GM21390 (cell line): Measurements from ENCODE around the gene RAMP3.

Experiments
- ATAC-seq: cut with Tn5 transposase; IDR thresholded peaks from one replicate; pipeline ENCODE4 v1.9.1; 2021; ENCODE audit not compliant: unreplicated experiment

The RAMP3 gene

GRCh38 chr7:45219801-45220435 lies 62.3 kb downstream of the RAMP3 start:
- ATAC-seq = no peak

DNA sequence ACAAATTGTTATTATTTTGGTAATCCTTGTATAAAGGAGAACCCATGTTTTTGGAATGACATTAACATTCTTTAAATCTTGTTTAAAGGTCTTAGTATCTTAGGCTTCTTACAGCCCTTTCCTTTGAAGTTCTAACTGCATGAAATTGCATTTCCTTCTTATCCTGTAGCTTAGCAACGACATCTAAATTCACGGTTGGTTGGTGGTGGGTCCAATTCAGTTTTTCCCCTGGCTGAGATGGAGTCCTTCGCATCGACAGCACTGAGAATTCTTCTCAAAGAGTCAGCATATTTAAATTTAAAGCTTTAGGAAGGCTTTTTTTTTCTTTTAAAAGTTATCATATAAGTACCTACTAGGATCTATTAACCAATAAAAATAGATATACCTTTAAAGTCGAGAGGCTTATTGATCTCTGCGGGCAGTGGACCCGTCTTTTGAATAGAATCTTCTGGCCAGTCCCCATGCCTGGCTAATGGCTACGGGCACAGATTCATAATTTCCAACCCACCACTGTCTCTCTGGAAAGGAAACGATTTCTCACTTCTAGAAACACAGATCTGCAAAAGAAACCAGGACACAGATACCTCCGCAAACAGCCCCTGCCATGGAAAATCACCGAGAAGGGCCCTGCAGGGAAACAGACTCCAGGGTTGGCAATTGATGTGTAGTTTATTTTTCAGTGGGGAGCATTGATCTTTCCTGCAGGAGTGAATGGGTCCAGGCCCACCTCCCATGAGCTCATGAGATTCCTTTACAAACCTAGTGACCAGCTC lies 63.4 kb downstream of the RAMP3 start:
- ATAC-seq = no peak

DNA sequence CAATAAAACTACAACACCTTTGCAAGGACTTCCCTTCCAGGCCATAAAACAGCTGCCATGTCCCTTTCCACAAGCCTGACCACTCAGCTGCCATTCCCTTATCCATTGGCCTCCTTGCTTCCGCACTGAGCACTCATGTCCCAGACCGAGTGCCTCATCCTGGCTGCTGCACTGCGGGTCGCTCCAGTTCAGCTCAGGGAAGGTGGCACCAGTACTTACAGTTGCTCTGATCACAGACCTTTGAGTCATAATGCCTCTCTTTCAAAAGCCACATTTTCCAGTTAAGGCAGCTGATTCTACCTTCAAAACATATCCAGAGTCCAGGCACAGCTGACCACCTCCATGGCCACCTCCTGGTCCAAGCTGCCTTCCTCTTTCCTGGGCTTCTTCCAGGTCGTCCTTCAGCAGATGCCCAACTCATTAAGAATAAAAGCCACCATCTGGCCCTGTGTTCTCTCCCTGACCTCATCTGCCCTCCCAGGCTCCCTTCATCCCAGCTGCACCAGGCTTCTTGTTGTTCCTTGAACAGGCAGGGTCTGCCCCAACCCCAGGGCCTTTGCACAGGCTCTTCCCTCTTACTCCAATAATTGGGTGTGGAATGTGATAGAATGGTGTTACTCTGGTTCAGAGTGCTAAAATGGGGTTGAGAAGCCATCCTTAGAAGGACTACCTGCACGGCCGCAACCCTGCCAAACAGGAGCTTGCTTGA lies 64.5 kb downstream of the RAMP3 start:
- no peak for ATAC-seq

GRCh38 chr7:45223078-45223477 lies 65.5 kb downstream of the RAMP3 start:
- ATAC-seq = no peak

DNA sequence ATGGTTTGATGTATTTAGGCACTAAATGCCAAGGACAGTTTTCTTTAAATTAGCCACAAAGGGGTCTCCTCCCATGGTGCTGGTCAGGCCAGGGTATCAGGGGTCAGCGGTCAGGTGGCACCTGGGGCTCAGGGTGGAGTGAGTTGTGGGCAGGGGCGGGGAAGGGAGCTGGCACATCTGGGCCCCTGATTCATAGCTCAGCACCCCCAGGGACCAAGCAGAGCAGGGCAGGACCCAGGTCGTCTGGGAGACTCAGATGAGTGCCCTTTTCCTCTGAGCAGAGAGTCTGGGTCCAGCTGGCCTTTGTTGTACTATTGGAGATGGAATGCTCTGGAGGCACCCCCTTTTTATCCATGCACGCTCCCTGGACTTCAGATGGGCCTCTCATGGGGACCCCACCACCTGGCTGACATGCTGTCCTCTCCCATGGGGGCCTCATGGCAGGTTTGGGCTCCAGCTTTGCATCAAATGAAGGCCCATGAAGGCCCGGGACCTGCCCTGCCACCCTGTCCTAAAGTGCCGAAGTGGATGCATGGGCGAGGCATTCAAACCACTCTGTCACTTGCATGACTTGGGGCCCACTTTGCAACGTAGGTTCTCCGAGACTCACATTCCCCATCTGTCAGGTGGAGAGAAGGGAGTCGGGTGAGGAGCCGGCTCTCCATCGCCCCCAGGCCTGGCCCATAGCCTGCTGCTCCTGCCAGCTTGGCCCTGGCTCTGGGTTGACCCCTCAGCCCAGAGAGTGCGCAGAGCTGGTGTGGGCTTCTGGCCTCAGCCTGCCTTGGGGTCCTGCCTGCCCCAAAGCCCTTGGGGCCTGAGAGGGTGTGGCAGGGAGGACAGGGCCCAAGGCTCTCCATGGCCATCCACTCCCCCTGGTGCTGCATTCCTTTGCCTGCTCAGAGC lies 66.4 kb downstream of the RAMP3 start:
- ATAC-seq = no peak

- no peak for ATAC-seq
These were observed 67.2 kb downstream of the RAMP3 start for GRCh38 chr7:45224832-45225231.

GRCh38 chr7:45225311-45225947 lies 67.8 kb downstream of the RAMP3 start:
- no peak for ATAC-seq

GRCh38 chr7:45225948-45226335 lies 68.4 kb downstream of the RAMP3 start:
- ATAC-seq = no peak

DNA sequence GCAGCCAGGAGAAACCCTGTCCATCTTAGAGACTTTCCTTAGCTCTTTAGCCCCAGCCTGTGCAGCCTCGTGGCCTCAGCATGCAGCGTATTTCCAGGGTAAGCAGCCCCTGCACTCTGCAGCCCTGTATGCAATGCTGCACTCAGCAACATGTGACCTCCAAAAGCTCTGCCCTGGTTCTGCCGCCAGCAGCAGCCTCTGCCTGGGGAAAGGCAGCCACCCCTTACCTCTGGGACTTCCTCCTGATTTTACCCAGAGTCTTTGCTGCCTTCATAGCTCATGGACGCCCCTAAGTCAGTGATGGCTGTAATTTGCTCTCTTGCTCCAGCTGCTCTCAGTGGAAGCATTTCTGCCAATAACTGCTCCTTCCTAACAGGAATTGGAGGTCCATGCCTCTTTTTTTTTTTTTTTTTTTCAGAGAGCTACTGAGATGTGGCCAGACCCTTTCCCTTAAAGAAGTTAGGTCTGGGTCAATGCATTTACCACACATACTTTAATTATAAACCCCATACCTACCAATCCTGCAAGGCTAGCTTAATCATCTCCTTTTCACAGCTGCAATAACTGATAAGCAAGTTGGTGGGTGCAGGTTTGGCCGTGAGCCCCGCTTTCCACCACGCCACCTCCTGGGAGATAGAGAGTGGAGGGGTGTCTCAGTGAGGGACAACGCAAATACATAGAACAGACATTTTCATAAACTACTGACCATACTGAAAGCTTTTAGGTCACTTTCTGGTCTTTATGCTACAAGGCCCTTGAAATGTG lies 71.7 kb downstream of the RAMP3 start:
- no peak for ATAC-seq

- no peak for ATAC-seq
These were observed 72.5 kb downstream of the RAMP3 start for GRCh38 chr7:45230083-45230482.

- ATAC-seq = no peak
These were observed 73.1 kb downstream of the RAMP3 start for GRCh38 chr7:45230611-45231165.

GRCh38 chr7:45233249-45233775 lies 75.7 kb downstream of the RAMP3 start:
- no peak for ATAC-seq
